Fibroblast of mammary gland (primary cell): ENCODE results near the gene AGAP1.

Experiments used
- DNase-seq: peaks from one replicate; pipeline ENCODE4 v3.0.0-alpha.2; 2010; ENCODE audit warnings: low read depth
- H3K4me3 ChIP-seq: 2 replicates; pipeline ENCODE4 v1.5.1; 2011; ENCODE audit warnings: low read depth, mild to moderate bottlenecking, low read length, moderate library complexity; ENCODE audit not compliant: control insufficient read depth
- CTCF ChIP-seq: conservative IDR thresholded peaks from 2 replicates; pipeline ENCODE4 v1.5.1; 2011; ENCODE audit warnings: low read depth, low read length, inconsistent platforms; ENCODE audit not compliant: control insufficient read depth, insufficient read depth

AGAP1 gene

DNA sequence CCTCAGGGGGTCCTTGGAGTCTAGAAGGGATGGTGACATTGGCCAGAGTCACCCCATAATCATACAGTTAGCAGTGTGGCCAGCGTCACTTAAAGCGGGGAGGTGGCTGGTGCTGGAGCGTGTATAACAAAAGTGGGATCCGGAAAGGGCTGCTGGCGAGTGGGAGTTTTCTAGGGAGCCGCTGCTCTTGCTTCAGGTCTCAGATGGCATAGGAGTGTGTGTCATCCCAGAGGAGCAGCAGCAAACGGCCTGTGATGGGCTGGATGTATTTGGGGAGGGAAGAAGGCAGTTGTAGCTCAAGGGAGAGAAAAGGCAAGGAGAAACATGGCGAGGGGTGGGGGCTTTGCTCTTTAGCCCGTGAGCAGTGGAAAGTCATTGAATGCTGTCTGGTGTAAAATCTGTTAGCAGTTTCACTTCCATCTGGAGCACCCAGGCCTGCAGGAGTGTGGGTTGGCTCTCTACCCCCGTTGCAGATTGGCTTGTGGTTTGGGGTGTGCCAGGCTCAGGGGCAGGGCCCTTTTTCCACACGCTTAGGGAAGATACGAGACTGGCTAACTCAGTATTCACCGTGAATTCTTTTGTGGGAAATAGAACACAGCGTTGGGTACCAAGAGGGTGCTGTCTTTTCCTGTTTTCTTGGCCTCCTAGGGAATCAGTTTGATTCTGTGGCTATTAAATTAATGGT lies 120.5 kb downstream of the AGAP1 start:
- no peak for TF ChIP-seq CTCF
- no peak for DNase-seq
- no peak overlapping the region for H3K4me3 ChIP-seq

DNA sequence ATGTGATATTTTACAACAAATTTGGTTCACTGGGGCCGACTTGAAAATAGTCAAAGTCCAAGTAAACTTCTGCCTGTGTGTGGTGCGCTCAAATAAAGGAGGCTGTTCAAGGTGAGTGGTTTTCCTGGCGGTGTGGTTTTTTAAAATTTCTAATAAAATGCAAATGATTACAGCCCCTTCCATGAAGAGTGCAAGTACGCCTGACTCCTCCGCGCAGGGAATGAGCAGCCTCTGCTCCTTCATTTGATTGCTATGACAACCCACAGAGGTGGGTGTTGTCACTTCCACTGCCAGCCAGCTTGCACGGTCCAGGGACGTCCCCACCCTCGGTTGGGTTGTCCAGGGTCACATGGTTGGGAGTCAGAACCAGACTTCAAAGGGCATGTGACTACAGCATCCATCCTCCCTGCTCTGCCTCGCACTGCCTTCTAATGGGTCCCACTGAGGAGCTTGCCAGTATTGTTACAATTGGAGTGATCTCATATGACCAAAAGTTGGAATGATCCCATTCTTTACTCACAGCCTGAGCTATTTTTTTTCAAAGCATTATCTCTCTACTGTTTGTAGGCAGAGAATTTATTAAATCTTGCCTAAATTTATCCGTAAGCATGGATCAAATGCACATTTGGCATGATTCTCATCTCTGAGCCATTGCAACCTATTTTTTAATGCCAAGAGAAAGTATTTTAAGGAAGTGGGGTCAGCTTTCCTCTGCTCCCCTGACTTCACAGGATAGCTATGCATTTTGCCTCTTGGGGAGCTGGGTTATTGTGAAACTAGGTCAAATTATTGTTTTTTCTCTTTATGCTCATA lies 121.3 kb downstream of the AGAP1 start:
- peak; percentile 85 for DNase-seq
- no peak for TF ChIP-seq CTCF
- no peak overlapping the region for H3K4me3 ChIP-seq

GRCh38 chr2:235616885-235617284 lies 123.0 kb downstream of the AGAP1 start:
- H3K4me3 ChIP-seq, result no peak overlapping the region
- DNase-seq, result peak; percentile 70
- TF ChIP-seq CTCF, result no peak

- H3K4me3 ChIP-seq, result no peak overlapping the region
- TF ChIP-seq CTCF, result no peak
- DNase-seq, result peak; percentile 71
These were observed 124.2 kb downstream of the AGAP1 start for GRCh38 chr2:235618039-235618438.

- DNase-seq, result no peak
- no peak for TF ChIP-seq CTCF
- no peak overlapping the region for H3K4me3 ChIP-seq
These were observed 125.7 kb downstream of the AGAP1 start for GRCh38 chr2:235619544-235619943.

DNA sequence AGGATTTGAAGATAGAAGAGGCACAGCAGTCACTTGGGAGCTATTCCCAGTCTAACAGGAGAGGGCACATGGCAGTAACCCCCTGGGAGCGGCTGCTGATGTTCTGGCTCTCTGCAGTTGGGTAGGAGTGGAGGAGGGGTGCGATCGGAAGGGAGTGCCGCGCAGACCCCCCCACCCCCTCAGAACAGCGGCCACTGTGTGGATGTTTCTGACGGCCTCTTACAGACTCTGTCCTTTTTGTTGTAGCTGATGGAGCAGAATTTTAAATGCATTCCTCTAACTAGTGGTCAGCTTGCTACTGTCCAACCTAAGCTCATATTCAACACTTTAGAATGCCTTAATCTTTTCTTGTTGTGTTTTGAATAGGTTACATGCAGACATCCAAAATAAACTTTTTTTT lies 127.9 kb downstream of the AGAP1 start:
- DNase-seq, result no peak
- no peak for TF ChIP-seq CTCF
- no peak overlapping the region for H3K4me3 ChIP-seq

DNA sequence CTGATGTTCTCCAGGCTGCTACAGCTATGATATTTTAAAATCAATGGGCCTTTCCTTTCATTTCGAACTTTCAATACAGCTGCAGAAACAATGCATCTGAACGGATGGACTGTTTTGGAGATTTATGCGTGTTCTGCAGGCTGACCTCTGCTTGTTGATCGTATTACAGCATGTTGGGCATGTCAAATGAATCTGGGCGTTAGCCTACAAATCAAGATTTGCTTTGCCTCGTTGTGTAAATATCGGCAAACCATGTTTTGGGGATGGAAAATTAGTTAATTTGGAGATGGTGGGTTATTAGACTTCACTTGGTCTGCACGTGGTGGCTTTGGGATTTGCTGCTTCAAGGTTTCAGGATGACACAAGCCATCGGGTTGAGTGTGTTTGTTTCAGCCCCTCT lies 129.3 kb downstream of the AGAP1 start:
- no peak for TF ChIP-seq CTCF
- DNase-seq, result no peak
- no peak overlapping the region for H3K4me3 ChIP-seq
